Stimulated activated CD8-positive, alpha-beta memory T cell treated with anti-CD3 and anti-CD28 coated beads, Interleukin-15, amount 100 ng/mL, for 24 hours (primary cell): ENCODE results near the gene AWAT1.
"Not testable (repeated sequence)": the region's sequence is repeated elsewhere in the genome, so short reads cannot be mapped to it uniquely, and the experiment has no call there.

Source experiments
- DNase-seq: peaks from one replicate; pipeline ENCODE4 v3.0.0-alpha.2; 2020; ENCODE audit warnings: low read depth

Gene AWAT1

GRCh38 chrX:70262952-70263567 is 28.6 kb downstream of the AWAT1 start:
- no peak for DNase-seq

- DNase-seq: no peak
Observed at GRCh38 chrX:70264784-70265183, 30.3 kb downstream of the AWAT1 start.

GRCh38 chrX:70268034-70268433 is 33.6 kb downstream of the AWAT1 start, which contains the start of gene ARR3:
ARR3 (plus strand) TSS chrX:70268334; CDS start chrX:70269386, 1,052 bp downstream.
- DNase-seq: no peak

- not testable (repeated sequence) for DNase-seq
Observed at GRCh38 chrX:70274029-70274428, 39.6 kb downstream of the AWAT1 start.

- no peak for DNase-seq
Observed at GRCh38 chrX:70279081-70279480, 44.6 kb downstream of the AWAT1 start.

GRCh38 chrX:70280573-70280972 is 46.1 kb downstream of the AWAT1 start:
- no peak for DNase-seq

GRCh38 chrX:70281951-70282350 is 47.5 kb downstream of the AWAT1 start, which contains the start of gene RAB41:
RAB41 (plus strand) TSS chrX:70282172; CDS start chrX:70282218, 46 bp downstream.
- no peak for DNase-seq

GRCh38 chrX:70289168-70289792 is 54.8 kb downstream of the AWAT1 start:
- no peak for DNase-seq
